Left lung (tissue), 10 donors: ENCODE measurements around the gene MTMR11. TPM values are rescaled to one million over a fixed set of nuclear protein-coding genes. Genes with fewer than 3 reads are reported as not detected.

Experiments used
- ATAC-seq: fragments of 200-7000 bp; cut with Tn5 transposase; one replicate; pipeline ENCODE4 v1.9.1; 2020; ENCODE audit warnings: moderate library complexity
- DNase-seq, 4 donors: peaks; one replicate each; pipeline ENCODE4 v3.0.0-alpha.2; 2013 to 2020
- H3K27ac ChIP-seq, 2 donors: fragments of 200-600 bp; sonication (generic) in 1 of 2; one replicate each; pipeline versions ENCODE4 v1.5.0 to v1.8.0; 2020 to 2021
- H3K27me3 ChIP-seq, 2 donors: fragments of 200-600 bp; sonication (generic) in 1 of 2; one replicate each; pipeline versions ENCODE4 v1.5.0 to v1.8.0; 2020 to 2021
- H3K36me3 ChIP-seq, 2 donors: fragments of 200-600 bp; sonication (generic) in 1 of 2; one replicate each; pipeline versions ENCODE4 v1.5.0 to v1.8.0; 2020 to 2021
- H3K4me1 ChIP-seq, 2 donors: fragments of 200-600 bp; one replicate each; pipeline ENCODE4 v1.8.0; 2021
- H3K4me3 ChIP-seq, 2 donors: fragments of 200-600 bp; sonication (generic) in 1 of 2; one replicate each; pipeline versions ENCODE4 v1.5.0 to v1.8.0; 2020 to 2021; ENCODE audit warnings: mild to moderate bottlenecking in 1 of 2
- H3K9me3 ChIP-seq, 2 donors: fragments of 200-600 bp; sonication (generic) in 1 of 2; one replicate each; pipeline versions ENCODE4 v1.5.0 to v1.8.0; 2020 to 2021
- intact Hi-C, 2 donors: fragments of 100-400 bp; cut with DNase I; formaldehyde crosslinking; loops; one replicate each; pipeline versions ENCODE4 v1.11.2 to v1.14.2; 2022
- polyA plus RNA-seq, 6 donors: library from polyadenylated mRNA; unstranded; fragments of 120-200 nt; gene quantifications; one replicate each; pipeline ENCODE4 v1.2.1, GENCODE V29; 2013; ENCODE audit not compliant: insufficient read length in 6 of 6
- total RNA-seq, 2 donors: library from RNA; stranded (reverse); fragmentation: NEBNext Ultra II Directional; extraction: Animal tissue kit (Norgen Biotek cat#: 25700); gene quantifications; one replicate each; pipeline ENCODE4 v1.2.1, GENCODE V29; 2021
- TF ChIP-seq, protein P1 (sequence below), 2 donors: fragments of 200-600 bp; sonication (generic) in 1 of 2; IDR thresholded peaks; one replicate each; pipeline versions ENCODE4 v1.5.0 to v1.8.0; 2021; ENCODE audit warnings: antibody characterized with exemption in 2 of 2
- donor health status: DM: no; HTN: yes; CAD: no.
- donor health status: DM: no; HTN: no; CAD: no.

Gene MTMR11
- total and polyA plus RNA-seq, 8 donors: 12.7 to 34.2 (median 26.0) TPM

DNA sequence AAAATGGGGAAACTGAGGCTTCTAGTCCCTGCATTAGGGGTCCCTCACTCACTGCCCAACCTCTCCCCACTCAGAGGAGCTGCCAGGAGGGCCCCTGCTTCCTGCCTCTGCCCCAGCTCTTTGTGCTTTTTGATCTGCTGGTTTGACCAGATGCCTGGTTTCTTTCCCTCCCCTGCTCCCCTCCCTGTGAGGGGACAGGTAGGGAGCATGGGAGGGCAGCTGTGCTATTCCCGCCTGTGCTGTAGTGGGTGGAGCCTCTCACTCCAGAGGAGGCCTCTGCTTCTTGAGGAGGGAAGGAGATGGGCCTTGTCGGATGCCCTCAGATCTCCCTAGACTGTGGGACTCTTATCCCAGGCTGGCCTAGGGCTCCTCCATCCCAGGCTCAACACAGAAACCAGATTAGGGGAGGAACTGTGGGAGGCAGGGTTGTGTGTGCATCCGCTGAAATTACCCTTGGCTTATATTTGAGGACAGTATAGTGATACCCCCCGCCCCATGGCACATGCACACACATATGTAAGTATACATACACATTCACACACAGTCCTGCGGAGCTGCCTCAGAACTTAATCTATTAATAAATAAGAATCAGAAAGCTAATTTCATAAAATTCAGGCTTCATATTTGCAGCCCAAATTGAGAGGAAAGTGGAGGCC is 32.7 kb downstream of the MTMR11 start:
- intact Hi-C loops: no loop called here
- no peaks in the 10 kb centered on the region for H3K27me3 ChIP-seq
- TF ChIP-seq, protein P1, sequence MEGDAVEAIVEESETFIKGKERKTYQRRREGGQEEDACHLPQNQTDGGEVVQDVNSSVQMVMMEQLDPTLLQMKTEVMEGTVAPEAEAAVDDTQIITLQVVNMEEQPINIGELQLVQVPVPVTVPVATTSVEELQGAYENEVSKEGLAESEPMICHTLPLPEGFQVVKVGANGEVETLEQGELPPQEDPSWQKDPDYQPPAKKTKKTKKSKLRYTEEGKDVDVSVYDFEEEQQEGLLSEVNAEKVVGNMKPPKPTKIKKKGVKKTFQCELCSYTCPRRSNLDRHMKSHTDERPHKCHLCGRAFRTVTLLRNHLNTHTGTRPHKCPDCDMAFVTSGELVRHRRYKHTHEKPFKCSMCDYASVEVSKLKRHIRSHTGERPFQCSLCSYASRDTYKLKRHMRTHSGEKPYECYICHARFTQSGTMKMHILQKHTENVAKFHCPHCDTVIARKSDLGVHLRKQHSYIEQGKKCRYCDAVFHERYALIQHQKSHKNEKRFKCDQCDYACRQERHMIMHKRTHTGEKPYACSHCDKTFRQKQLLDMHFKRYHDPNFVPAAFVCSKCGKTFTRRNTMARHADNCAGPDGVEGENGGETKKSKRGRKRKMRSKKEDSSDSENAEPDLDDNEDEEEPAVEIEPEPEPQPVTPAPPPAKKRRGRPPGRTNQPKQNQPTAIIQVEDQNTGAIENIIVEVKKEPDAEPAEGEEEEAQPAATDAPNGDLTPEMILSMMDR (IDR thresholded peaks at IDR 0.05): no peak
- DNase-seq (no peak), ATAC-seq (no peak)
- peaks cover 0 to 15% of the 10 kb centered on the region in 2 donors for H3K4me1 ChIP-seq
- H3K4me3 ChIP-seq: no peak overlapping the region
- H3K36me3 ChIP-seq: no peaks in the 10 kb centered on the region
- H3K27ac ChIP-seq: no peak overlapping the region
- no peaks in the 10 kb centered on the region for H3K9me3 ChIP-seq

DNA sequence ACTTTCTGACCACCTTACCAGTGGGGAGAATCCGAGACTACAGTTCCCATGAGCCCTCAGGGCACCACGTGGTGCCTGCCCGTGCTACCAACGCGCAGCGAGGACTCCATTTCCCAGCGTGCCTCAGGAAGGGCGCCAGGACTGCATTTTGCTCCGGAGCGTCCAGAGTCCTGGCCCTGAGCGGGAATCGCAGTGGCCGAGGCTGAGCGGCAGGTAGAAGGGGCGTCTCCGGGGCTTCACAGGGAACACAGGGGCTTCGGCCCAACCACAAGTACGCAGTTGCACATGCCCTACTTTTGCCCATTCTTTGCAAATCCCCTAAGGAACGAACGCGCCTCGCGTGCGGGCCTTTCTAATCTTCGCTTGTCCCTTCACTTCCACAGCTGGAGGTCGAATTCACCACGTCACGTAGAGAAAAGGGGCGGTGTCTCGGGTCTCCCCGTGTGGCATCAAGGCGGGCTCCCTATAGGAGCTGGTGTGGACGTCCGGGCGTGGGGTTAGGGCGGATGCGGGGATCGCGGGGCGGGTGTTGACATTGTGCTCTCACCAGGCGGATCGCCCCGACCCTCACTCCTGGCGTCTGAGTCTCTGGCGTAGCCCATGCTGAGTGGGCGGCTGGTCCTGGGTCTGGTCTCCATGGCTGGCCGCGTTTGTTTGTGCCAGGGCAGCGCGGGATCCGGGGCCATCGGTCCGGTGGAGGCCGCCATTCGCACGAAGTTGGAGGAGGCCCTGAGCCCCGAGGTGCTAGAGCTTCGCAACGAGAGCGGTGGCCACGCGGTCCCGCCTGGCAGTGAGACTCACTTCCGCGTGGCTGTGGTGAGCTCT is 37.0 kb downstream of the MTMR11 start, which contains the start of gene BOLA1:
TSS of gene BOLA1 (plus strand) at position 109 of the 825 bp plus-strand sequence. CDS start at position 601, 492 bp downstream.
- ATAC-seq: peak; percentile 100
- H3K4me3 ChIP-seq: peak within 1 kb of the TSS; percentile 59 to 64
- peaks cover 0 to 15% of the 10 kb centered on the region in 2 donors for H3K4me1 ChIP-seq
- H3K9me3 ChIP-seq: no peaks in the 10 kb centered on the region
- intact Hi-C loops: no loop called here
- no peaks in the 10 kb centered on the region for H3K36me3 ChIP-seq
- DNase-seq: peak; percentile 91 to 98 (median 94)
- peak within 1 kb of the TSS; percentile 86 to 90 for H3K27ac ChIP-seq
- TF ChIP-seq, protein P1 (IDR thresholded peaks at IDR 0.05): no peak
- H3K27me3 ChIP-seq: no peaks in the 10 kb centered on the region

DNA sequence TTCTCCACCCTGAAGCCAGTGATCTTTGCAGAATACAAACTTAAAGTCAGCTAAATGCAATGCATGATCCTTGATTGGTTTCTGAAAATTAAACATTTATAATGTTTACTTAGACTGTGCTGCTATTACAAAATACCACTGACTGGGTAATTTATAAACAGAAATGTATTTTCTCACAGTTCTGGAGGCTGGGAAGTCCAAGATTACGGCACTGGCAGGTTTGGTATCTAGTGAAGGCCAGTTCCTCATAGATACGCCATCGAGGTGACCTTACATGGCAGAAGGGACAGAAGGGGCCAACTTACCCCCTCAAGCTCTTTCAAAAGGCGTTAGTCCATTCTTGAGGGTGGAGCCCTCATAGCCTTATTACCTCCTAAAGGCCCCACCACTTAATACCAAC is 40.1 kb downstream of the MTMR11 start:
- Histone ChIP-seq H3K4me1 (peaks cover 0 to 15% of the 10 kb centered on the region in 2 donors), H3K36me3 (no peaks in the 10 kb centered on the region), H3K27me3 (no peaks in the 10 kb centered on the region), H3K9me3 (no peaks in the 10 kb centered on the region), H3K27ac (no peak overlapping the region), H3K4me3 (no peak overlapping the region)
- no peak for DNase-seq
- intact Hi-C loops: no loop called here
- ATAC-seq: no peak
- TF ChIP-seq, protein P1 (IDR thresholded peaks at IDR 0.05): no peak

DNA sequence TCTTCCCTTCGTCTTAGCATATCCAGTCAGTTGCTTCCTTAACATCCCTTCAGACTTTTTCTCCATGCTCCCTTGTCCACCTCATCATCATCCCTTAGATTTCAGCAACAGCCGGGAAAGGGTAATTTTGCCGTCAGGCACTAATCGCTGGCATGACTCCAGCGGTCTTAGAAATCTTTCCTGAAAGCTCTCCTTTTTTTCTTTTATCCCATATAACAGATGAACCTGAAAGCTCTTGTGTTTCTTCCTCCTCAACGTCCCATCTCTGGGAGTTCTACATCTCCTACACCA is 47.7 kb downstream of the MTMR11 start:
- no peaks in the 10 kb centered on the region for H3K9me3 ChIP-seq
- peak overlapping the region; percentile 97 to 100 for H3K27ac ChIP-seq
- DNase-seq (peak in 1 of 4 donors; percentile 68), ATAC-seq (no peak)
- peaks cover 4 to 22% of the 10 kb centered on the region in 2 donors for H3K4me1 ChIP-seq
- H3K36me3 ChIP-seq: no peaks in the 10 kb centered on the region
- peak overlapping the region; percentile 56 to 61 for H3K4me3 ChIP-seq
- intact Hi-C loops: no loop called here
- TF ChIP-seq, protein P1 (IDR thresholded peaks at IDR 0.05): no peak
- no peaks in the 10 kb centered on the region for H3K27me3 ChIP-seq
